ENCODE measurements around the gene BCL2.

The BCL2 gene

GRCh38 chr18:63151539-63151938 lies 168.0 kb downstream of the BCL2 start:
- H3K4me1 Mint-ChIP-seq, result peaks cover 70% of the 10 kb centered on the region
- H3K27me3 Mint-ChIP-seq (ENCODE audit: low read depth, poor library complexity), result peaks cover 6% of the 10 kb centered on the region
- no peaks in the 10 kb centered on the region for H3K9me3 Mint-ChIP-seq
- no peak overlapping the region for H3K27ac Mint-ChIP-seq
- no peak overlapping the region for H3K4me3 Mint-ChIP-seq
- H3K36me3 Mint-ChIP-seq (ENCODE audit: low read depth), result no peaks in the 10 kb centered on the region
- DNase-seq, result no peak
- TF ChIP-seq, protein P1, sequence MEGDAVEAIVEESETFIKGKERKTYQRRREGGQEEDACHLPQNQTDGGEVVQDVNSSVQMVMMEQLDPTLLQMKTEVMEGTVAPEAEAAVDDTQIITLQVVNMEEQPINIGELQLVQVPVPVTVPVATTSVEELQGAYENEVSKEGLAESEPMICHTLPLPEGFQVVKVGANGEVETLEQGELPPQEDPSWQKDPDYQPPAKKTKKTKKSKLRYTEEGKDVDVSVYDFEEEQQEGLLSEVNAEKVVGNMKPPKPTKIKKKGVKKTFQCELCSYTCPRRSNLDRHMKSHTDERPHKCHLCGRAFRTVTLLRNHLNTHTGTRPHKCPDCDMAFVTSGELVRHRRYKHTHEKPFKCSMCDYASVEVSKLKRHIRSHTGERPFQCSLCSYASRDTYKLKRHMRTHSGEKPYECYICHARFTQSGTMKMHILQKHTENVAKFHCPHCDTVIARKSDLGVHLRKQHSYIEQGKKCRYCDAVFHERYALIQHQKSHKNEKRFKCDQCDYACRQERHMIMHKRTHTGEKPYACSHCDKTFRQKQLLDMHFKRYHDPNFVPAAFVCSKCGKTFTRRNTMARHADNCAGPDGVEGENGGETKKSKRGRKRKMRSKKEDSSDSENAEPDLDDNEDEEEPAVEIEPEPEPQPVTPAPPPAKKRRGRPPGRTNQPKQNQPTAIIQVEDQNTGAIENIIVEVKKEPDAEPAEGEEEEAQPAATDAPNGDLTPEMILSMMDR (IDR thresholded peaks at IDR 0.05), result no peak

DNA sequence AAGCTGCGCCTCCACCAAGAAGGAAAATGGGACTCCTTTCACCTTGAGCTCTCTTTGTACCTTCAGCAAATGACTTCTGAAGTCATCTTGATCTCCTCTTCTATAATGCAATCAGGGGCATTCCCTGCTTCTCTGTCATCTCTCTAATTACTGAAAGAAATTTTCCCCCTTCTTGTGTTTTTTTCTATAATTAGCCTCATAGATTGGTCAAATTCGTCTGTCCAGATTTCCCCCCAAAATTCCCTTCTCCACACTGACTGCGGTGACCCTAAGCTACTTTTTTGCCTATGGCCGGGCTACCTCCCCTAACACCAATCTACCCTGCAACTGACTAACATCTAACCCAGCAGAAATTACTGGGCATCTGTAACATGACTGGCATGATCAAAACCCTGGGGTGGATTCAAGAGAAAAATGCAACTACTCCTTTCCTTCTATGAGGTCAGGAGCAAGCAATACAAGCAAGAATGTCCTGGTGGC lies 168.6 kb downstream of the BCL2 start:
- Mint-ChIP-seq H3K27ac (no peak overlapping the region), H3K36me3 (ENCODE audit: low read depth) (no peaks in the 10 kb centered on the region), H3K4me1 (peaks cover 70% of the 10 kb centered on the region), H3K27me3 (ENCODE audit: low read depth, poor library complexity) (peaks cover 5% of the 10 kb centered on the region), H3K4me3 (no peak overlapping the region), H3K9me3 (no peaks in the 10 kb centered on the region)
- TF ChIP-seq, protein P1 (IDR thresholded peaks at IDR 0.05), result no peak
- no peak for DNase-seq

- H3K4me1 Mint-ChIP-seq, result peaks cover 70% of the 10 kb centered on the region
- H3K9me3 Mint-ChIP-seq, result no peaks in the 10 kb centered on the region
- H3K27ac Mint-ChIP-seq, result peak overlapping the region; percentile 18
- H3K36me3 Mint-ChIP-seq (ENCODE audit: low read depth), result no peaks in the 10 kb centered on the region
- TF ChIP-seq, protein P1 (IDR thresholded peaks at IDR 0.05), result no peak
- no peak for DNase-seq
- peaks cover 3% of the 10 kb centered on the region for H3K27me3 Mint-ChIP-seq (ENCODE audit: low read depth, poor library complexity)
- no peak overlapping the region for H3K4me3 Mint-ChIP-seq
These were observed 169.2 kb downstream of the BCL2 start for GRCh38 chr18:63150326-63150725.

DNA sequence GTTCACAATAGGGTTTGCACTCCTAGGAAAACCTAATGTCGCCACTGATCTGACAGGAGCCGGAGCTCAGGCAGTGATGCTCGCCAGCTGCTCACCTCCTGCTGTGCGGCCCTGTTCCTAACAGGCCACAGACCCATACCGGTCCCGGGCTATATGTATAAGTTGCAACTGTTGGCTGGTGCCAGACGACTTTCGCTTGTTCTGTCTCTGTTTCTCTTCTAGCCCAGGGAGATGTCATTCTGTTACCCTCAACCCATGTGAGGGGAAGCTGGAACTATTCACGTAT lies 170.3 kb downstream of the BCL2 start:
- DNase-seq, result no peak
- H3K27ac Mint-ChIP-seq, result no peak overlapping the region
- H3K27me3 Mint-ChIP-seq (ENCODE audit: low read depth, poor library complexity), result peaks cover 3% of the 10 kb centered on the region
- TF ChIP-seq, protein P1 (IDR thresholded peaks at IDR 0.05), result no peak
- no peaks in the 10 kb centered on the region for H3K36me3 Mint-ChIP-seq (ENCODE audit: low read depth)
- H3K4me1 Mint-ChIP-seq, result peaks cover 66% of the 10 kb centered on the region
- no peak overlapping the region for H3K4me3 Mint-ChIP-seq
- no peaks in the 10 kb centered on the region for H3K9me3 Mint-ChIP-seq

DNA sequence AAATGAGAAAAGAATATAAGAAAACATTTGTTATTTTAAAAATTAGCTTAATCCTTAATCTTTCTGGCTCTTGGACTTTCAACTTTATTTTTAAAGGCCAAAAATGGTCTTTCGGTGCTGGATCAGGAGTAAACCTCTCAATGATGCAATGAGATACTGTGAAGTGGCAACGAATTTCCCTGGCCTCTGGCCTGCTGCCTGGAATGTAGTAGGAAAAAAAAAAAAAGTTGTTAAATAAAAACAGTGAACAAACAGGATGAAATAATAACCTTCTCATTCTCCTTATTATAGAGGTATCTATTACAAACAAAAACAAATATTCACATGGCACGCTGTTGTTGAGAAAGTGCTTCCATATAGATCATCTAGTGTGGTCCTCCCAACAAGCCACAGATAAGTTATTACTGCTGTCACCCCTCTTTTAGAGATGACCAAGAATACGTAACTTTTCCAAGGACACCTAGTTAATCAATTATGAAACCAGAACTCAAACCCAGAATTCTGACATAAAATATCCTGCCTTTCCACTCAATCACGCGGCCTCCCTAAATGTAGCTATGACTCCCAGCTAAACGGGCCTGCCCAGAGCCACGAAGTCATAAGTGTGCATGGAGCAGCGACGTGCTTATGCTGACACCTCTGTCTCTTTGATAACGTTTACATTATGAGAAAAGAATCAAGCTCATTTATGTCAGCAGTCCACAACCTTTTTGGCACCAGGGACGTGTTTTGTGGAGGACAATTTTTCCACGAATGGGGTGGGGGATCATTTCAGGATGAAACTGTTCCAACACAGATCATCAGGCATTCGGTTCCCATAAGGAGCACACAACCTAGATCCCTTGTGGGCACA lies 170.9 kb downstream of the BCL2 start:
- H3K9me3 Mint-ChIP-seq, result no peaks in the 10 kb centered on the region
- peaks cover 3% of the 10 kb centered on the region for H3K27me3 Mint-ChIP-seq (ENCODE audit: low read depth, poor library complexity)
- no peak overlapping the region for H3K4me3 Mint-ChIP-seq
- no peaks in the 10 kb centered on the region for H3K36me3 Mint-ChIP-seq (ENCODE audit: low read depth)
- H3K27ac Mint-ChIP-seq, result no peak overlapping the region
- no peak for DNase-seq
- TF ChIP-seq, protein P1 (IDR thresholded peaks at IDR 0.05), result no peak
- H3K4me1 Mint-ChIP-seq, result peaks cover 72% of the 10 kb centered on the region

DNA sequence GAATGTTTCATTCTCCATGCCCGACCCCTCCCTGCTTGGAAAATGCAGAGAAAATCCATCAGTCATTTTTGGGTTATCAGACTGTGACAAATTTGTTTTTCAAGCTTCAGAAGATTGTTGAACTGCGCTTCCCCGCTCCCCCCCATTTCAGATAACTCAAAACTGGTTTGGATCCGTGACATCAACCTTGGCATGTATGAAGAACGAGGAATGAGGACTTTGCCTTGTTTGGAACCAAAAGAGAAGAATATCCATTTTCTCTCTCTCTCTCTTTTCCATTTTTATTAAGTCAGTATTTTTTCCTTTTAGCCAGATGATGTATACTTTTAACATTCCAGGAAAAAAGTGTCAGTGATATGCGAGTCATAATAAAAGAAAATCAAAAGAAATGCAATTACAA lies 171.6 kb downstream of the BCL2 start:
- Mint-ChIP-seq H3K4me1 (peaks cover 77% of the 10 kb centered on the region), H3K27me3 (ENCODE audit: low read depth, poor library complexity) (peaks cover 3% of the 10 kb centered on the region), H3K9me3 (no peaks in the 10 kb centered on the region), H3K36me3 (ENCODE audit: low read depth) (no peaks in the 10 kb centered on the region), H3K4me3 (no peak overlapping the region), H3K27ac (no peak overlapping the region)
- TF ChIP-seq, protein P1 (IDR thresholded peaks at IDR 0.05), result no peak
- no peak for DNase-seq

All from nephron progenitor cell (in vitro differentiated cells).